Measurements from ENCODE around the gene LGI4.
"Not testable (repeated sequence)": the region's sequence is repeated elsewhere in the genome, so short reads cannot be mapped to it uniquely, and the experiment has no call there.

The LGI4 gene

DNA sequence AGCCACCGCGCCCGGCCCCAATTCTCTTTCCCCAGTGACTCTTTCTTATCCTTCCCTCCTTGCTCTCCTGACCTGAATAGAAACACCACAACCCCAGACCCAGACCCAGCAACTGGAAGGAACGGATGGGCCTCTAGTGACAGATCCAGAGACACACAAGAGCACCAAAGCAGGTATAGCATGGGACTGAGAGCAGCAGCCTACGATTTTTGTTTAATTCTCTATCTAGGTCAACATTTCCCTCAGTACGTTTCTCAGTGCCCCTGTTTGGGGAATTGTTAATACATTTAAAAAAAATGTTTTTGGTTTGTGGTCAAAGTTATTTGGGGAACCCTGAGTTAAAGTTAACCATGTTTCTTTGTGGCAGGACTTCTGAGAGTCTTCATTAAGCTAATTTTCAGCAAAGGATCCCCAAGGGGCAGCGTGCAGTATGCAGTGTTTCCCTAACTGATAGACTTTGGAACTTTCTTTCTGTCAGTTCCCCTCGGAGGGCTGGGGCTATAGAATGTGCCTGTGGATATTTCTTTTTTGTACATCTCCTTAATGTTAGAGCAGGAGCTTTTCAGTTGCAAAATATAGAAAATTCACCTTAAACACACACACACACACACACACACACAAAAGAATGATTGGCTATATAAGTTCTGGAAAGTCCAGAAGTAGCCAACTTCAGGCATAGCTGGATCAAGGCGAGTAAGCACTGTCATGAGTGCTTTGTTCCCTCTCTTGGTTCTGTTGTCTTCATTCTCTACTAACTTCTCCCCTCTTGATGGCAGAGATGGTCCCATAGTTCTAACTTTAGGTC is 26.0 kb upstream of the LGI4 start:
- DNase-seq (ENCODE audit: low read depth), result no peak

DNA sequence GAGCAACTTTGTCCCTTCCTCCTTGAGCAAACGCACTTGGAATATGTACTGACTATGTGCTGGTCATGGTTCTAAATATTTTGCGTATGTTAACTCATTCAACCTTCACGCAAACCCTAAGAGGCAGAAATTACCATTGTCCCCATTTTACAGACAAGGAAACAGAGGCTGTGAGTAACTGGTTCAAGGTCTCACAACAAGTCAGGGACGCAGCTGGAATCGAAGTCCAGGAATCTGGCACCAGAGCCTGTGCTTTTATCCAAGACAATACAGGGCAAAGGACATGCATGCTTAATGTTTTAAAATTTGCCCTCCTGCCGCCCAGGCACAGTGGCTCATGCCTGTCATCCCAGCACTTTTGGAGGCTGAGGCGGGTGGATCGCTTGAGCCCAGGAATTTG is 24.7 kb upstream of the LGI4 start:
- DNase-seq (ENCODE audit: low read depth), result no peak

DNA sequence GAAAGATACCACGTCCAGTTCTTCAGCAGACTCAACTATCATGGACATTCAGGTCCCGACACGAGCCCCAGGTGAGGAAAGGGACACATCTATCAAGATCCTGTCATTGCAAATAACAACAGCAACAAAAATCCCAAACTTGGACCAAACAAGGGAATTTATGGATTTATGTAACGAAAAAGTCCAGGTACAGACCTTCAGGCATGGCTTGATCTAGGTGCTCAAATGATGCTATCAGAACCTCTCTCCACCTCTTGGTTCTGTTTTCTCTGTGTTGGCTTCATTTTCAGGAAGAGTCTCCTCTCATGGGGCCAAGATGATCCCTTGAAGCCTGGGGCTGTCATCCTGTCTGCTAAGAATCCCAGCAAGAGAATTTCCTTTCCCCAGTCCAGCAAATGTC is 22.6 kb upstream of the LGI4 start:
- no peak for DNase-seq (ENCODE audit: low read depth)

DNA sequence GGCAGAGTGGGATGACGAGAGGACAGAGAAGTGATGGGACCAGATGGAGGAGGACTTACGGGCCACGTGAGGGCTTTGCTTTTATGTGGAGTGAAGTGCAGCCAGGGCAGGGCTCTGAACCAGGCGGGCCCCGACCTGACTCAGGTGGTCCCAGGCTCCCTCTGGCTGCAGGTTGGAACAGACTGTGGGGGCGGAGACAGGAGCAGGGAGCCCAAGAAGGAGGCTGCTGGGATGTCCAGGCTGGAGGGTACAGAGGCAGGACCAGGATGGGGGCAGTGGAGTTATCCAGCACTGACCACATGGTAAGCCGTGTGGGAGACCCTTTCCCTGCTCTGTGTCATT is 21.8 kb upstream of the LGI4 start:
- DNase-seq (ENCODE audit: low read depth), result no peak

DNA sequence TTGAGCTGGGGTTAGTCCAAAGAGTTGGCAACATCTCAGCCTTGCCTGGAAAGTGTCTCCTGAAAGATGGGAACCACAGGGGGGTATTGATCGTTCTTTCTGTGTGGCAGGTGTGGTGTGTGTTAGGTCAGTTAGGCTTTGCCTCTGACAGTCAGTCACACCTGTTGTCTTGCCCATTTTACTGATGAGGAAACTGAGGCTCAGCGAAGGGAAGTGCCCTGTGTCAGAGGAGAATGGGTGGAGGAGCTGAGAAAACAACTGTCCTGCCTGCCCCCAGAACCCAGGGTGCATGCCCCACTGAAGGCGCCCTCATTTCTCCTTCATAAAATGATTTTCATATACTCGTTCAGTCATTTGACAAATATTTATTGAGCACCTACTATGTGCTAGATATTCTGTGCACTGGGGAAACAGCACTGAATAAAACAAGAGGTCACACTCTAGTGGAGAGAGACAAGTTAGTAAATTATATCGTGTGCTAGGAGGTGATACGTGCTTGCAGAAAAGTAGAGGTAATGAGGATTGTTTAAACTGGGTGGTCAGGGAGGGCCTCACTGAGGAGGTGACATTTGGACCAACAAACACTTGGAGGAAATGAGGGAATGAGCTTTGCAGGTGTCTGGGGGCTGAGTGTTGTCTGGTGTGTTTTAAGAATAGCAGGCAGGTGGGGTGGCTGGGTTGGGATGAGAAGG is 21.3 kb upstream of the LGI4 start:
- DNase-seq (ENCODE audit: low read depth), result no peak

DNA sequence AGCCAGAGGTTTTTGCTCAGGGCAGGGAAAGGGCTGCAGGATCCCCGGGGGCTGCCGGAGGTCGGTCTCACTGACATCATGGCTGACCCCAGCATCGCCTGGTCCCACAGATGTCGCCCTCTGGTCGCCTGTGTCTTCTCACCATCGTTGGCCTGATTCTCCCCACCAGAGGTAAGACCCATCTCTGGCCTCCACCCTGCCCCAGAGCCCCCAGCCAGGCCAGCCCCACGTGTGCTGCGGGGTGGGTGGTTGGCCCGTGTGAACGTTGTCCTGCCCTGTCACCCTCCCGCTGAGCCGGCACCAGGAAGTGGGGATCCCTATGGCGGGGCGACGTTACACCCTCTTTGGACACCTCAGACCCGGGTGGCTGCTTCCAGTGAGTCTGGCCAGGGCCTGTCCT is 20.6 kb upstream of the LGI4 start:
- DNase-seq (ENCODE audit: low read depth), result no peak

DNA sequence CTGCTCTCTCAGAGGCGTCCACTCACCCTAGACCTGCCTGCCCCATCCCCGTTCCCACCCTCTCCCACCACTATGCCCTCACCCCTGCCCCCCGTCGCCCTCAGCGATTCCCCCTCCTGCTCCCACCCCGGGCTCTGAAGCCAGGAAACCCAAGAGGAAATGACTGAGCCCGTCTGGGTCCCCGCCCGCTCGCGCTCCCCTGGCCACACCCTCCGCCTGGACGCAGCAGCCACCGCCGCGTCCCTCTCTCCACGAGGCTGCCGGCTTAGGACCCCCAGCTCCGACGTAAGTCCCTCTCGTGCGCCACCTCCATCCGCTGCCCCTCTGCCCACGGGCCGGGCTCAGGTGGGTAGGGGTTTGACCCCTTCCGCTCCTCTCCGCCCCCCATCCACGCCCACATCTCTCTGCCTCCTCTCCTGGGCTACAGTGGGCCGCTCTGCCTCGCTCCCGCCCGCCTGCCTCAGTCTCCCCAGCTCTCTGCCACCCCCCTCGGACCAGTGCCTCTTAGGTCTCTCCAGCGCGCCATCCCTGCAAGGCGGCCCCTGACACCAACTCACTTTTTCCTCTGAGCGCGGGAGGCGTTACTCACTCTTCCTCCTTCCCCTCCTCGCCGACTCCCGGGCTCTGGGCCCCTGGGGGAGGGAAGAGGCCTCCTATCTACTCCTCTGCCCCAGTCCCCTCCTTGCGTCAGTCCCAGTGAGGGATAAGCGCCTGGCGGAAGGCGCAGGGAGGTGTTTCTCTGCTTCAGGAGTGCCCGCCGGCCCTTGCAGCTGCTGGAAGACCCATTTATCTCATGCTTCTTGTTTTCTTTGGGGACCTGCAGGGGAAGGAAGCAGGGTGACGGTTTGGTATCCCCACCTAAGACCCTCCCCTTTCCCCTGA is 19.9 kb upstream of the LGI4 start, which contains the start of gene FXYD5:
Gene FXYD5, plus strand, starts transcription at position 211 of the 882 bp plus-strand sequence. CDS start 816 bp downstream, outside the sequence.
- DNase-seq (ENCODE audit: low read depth), result no peak

DNA sequence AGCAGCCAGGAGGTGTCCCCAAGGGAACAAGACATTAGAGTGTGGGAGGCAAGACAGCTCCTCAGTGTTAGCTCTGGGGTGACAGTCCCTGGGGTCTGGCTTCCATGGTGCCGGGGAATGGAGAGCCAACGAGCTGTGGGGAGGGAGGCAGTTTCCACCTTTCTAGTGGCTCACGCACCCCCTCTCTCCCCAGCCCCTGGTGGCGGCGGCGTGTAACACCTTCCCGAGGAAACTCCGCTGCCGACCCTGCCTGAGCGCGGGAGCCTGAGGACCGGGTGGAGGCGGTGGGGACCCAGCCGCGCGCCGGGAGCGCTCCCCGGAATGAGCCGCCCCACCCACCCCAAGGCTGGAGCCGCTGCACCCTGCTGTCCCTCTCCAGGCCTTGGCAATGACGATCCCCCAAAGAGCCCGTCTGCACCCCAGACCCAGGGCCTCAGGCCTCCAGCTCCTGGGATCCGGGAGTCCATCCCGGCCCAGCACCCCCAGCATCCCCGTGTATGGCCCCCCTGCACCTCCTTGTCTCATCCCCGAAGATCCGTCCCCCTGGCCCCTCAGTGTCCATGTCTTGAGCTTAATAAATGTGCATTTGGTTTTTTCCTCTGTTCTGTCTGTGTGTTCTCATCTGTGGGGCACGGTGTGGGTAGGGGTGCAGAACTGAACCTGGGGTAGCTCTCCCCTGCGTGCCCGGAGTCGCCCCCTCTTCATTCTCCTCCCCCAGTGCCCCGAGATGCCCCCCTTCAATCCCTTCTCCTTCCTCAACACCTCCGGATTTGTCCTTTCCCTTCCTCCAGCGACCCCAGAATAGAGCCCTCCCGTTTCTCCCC is 19.1 kb upstream of the LGI4 start:
- DNase-seq (ENCODE audit: low read depth), result no peak

DNA sequence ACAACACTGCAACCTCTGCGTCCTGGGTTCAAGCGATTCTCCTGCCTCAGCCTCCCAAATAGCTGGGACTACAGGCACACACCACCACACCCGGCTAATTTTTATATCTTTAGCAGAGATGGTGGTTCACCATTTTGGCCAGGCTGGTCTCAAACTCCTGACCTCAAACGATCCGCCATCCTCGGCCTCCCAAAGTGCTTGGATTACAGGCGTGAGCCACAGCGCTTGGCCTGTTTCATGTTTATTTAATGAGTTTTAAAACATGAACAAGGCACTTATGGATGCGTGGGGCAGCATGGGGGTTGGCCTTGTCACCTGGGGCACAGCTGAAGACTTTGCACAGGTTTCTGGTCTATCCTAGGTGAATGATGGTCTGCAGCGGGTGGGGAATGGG is 18.3 kb upstream of the LGI4 start:
- DNase-seq (ENCODE audit: low read depth), result not testable (repeated sequence)

DNA sequence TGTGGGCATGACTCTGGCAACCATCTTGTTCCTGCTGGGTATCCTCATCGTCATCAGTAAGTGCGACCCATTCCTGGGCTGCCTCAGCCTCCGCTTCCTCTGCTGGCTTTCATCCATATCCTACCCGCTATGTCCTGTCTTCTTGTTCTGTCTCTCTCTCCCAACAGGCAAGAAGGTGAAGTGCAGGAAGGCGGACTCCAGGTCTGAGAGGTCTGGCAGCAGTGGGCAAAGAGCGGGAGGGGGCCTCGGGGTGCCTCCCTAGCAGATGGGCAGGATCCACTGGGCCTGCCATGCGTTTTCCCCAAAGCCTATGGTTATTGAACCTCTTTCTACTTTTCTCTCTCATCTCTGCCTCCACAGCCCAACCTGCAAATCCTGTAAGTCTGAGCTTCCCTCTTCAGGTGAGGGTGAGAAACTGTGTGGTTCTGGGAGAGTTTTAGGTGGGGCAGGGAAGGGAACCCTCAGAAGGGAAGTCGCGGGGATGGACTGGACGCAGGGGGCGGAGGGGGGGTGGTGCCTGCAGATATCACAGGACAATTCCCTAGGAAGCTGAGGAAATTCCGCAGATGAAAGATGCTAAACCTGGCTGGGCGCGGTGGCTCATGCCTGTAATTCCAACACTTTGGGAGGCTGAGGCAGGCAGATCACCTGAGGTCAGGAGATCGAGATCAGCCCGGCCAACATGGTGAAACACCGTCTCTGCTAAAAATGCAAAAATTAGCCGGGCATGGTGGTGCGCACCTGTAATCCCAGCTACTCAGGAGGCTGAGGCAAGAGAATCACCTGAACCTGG is 16.6 kb upstream of the LGI4 start:
- no peak for DNase-seq (ENCODE audit: low read depth)

DNA sequence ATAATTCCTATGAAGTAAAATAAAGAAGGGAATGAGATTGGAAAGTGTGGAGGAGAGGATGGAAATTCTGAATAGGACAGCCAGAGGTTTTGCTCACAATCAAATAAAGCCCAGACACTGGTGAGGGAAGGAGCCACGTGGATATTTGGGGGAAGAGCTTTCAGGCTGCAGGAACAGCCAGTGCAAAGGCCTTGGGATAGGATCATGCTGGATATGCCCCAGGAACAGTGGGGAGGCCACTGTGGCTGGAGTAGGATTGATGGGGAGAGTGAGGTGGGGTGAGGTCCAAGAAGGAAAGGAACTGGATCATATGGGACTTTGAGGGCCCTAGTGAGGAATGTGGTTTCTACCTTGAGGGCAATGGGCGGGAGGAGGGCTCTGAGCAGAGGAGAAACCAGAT is 15.6 kb upstream of the LGI4 start:
- DNase-seq (ENCODE audit: low read depth), result no peak

DNA sequence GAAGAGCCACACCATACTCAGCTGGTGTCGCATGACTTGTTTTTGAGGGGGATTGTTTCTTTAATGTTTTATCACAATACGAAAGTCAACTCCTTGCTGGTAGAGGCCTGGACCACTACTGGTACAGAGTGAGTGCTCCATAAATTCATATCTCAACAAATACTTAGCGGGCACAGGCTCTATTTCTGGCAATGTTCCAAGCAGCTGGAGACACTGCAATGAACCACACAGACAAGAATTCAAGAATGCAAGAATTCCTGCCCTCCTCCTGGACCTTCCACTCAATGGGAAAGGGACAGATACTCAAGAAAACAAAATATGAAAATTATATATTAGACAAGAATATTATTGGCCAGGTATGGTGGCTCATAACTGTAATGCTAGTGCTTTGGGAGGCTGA is 14.6 kb upstream of the LGI4 start:
- no peak for DNase-seq (ENCODE audit: low read depth)

DNA sequence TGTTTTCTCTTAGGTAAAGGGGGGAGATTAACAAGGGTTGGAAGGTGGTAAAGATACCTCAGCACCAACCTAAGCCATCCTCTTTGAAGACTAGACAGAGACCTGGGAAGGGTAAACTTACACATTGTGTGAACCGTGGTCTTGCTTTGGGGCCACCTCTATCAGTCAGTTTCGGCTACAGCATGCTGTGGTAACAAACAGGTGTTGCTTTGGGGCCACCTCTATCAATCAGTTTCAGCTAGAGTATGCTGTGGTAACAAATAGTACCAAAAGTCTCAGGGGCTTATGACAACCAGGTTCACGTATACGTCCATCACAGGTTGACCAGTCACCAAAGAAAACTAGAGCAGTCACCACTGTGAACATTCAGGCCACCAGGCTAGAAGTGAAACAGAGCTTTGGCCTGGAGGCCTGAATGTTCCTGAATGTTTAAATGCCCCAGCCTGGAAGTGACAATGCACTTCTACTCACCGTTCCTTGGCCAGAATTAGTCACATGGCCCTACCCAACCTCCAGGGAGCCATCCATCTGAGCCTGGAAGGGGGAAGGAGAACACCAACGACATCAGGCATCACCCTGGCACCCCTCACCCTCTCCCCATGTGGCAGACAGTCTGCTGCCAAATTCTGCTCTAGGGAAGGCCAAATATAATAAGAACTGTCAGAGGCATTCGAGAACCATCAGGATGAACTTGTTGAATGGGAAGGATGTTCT is 12.0 kb upstream of the LGI4 start:
- no peak for DNase-seq (ENCODE audit: low read depth)

DNA sequence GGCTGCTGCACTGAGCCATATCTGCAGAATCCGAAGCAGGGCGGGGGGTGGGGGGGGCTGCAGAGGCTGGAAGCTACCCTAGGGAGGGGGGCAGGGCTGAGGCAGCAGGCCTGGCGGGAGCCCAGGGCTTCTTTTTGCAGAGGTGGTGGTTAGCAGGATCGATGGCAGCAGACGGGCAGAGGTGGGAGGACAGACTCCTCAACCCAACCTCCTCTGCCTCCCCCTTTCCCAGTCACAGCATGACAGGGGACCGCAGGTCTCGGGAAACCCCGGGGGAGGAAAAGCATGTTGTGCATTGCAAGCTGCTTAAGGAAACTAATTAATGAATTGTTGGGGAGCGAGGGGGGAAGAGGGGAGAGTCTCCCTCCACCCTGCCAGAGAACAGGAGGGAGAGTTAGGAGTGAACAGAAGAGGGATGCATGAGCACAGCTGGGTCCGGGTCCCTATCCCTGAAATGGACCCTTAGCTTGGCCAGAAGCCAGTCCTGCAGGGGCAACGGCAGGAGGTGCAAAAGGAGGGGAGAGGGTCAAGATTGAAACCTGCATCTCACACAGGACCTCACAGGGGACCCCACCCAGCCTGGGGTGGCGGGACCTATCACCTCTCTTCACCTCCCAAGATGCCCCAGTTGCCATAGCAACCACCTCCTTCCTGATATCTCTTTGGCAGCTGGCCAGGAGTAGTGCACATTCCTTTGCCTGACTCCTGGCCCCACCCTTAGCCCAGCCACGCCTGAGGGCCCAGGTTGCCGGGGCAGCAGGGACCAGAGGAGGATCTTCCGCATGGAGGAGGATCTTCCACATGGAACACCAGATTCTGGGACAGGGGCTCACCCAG is 10.0 kb upstream of the LGI4 start:
- DNase-seq (ENCODE audit: low read depth), result no peak

DNA sequence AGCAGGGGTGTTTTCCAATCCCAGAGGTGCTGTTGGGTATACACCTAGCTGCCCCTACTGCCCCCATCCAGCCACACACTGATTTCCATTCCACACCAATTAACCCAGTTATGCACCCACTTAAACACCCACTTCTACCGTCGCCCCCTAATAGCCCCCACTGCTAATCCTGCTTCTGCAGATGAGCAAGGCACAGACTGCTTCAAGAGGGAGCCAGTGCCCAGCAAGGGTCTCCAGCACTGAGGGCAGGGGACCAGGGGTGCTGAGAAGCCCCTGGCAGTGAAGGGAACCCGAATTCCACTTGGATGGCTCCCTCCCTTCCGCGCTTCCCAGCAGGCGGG is 9.4 kb upstream of the LGI4 start:
- no peak for DNase-seq (ENCODE audit: low read depth)

DNA sequence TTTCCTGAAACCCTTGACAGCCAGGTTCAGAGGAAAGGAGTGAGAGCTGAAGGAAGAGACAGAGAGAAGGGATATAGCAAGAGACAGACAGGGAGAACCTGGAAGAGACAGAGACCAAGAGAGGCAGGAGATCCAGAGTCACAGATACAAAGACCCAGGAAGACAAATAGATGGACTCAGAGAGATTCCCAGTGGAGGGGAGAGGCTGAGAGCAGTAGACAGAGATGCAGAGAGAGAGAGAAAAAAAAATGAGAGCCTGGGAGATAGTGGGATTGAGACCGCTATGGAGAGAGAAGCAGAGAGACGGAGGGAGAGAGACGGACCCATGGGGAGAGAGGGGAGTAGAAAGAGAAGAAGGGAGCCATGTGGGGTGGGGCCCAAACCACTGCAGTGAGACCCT is 9.0 kb upstream of the LGI4 start:
- DNase-seq (ENCODE audit: low read depth), result no peak

DNA sequence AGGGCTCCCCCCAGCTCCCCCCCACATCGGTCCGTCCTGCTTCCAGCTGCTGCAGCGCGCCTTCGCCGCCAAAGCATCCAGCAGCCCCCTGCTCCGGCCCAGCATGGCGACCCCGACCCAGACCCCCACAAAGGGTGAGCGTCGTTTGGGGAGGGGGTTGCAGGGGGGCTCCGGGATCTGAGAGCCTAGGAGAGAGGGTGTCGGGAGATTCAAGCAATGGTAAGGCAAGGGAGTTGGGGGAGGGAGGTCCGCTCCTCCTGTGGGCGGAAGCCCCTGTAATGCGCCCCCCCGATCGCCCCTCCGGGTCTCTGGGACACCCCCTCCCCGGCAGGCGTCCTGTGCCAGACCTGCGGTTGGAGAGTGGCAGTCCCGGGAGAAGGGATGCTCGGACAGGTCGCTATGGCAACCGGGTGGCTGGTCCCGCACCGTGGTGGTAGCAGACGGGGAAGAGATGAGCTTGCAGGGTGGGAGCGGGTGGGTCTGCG is 8.4 kb upstream of the LGI4 start, which contains the start of gene FXYD7:
Gene FXYD7, plus strand, starts transcription at position 25 of the 485 bp plus-strand sequence. Its CDS starts 79 bp downstream, at position 104.
- DNase-seq (ENCODE audit: low read depth), result no peak

DNA sequence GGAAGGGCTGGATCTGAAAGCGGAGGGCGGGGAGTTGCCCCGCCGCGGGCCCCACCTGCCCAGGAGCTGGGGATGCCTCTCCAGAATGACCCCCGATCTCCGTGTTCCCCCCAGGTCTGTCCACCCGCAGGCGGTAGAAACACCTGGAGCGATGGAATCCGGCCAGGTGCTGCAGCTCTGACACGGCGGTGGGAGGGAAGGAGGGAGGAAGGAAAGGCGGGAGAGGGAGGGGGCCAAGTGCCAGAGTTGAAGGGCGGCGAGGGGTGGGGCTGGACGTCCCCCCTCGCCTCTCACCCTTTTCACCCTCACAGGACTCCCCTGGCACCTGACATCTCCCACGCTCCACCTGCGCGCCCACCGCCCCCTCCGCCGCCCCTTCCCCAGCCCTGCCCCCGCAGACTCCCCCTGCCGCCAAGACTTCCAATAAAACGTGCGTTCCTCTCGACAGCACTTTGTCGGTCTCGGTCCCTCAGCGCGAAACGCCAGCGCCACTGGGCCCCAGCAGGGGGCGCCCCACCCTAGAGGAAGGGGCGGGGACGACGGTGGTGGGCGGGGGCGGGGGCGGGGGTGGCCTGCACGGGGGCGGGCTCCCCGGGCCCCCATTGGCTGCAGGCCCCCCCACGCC is 7.9 kb upstream of the LGI4 start:
- DNase-seq (ENCODE audit: low read depth), result no peak
